Adrenal gland (tissue), 5 donors: ENCODE results near the gene ZNF878.

Experiments
- POLR2A ChIP-seq, 2 donors: fragments of 450-650 bp; IDR thresholded peaks; one replicate each; pipeline ENCODE4 v1.6.1; 2017; ENCODE audit warnings: antibody characterized with exemption in 2 of 2, mild to moderate bottlenecking in 2 of 2, moderate library complexity in 1 of 2
- TF ChIP-seq, protein P1 (sequence below), 6 experiments: fragments of 450-650 bp in 4 of 6; fragments of 200-600 bp in 2 of 6; sonication (generic) in 1 of 6; IDR thresholded peaks; 1 replicate in 5 of 6; 2 replicates in 1 of 6; pipeline versions ENCODE4 v1.5.1 to v1.8.0; 2016 to 2021; ENCODE audit warnings: antibody characterized with exemption in 6 of 6, mild to moderate bottlenecking in 2 of 6, moderate library complexity in 1 of 6
- donor health status: DM: no; HTN: no; CAD: no.

DNA sequence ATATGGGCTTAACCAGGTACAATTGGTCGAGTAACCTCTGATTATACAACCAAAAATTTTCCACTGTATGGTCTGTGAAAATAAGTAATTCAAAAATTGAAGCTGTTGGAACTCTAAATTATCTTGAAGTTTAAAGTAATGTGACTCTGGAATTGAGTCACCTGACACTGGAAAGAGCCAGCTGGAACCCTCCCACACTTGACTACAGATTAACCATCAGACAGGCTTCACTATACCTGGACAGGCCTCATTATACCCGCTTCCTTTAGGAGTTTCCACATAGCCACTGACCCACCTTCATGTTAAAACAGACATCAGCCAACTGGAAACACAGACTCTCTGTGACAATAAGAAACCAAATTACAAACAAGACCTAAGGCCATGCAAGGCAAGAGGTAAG, 18.6 kb downstream of the ZNF878 start:
- TF ChIP-seq, protein P1, sequence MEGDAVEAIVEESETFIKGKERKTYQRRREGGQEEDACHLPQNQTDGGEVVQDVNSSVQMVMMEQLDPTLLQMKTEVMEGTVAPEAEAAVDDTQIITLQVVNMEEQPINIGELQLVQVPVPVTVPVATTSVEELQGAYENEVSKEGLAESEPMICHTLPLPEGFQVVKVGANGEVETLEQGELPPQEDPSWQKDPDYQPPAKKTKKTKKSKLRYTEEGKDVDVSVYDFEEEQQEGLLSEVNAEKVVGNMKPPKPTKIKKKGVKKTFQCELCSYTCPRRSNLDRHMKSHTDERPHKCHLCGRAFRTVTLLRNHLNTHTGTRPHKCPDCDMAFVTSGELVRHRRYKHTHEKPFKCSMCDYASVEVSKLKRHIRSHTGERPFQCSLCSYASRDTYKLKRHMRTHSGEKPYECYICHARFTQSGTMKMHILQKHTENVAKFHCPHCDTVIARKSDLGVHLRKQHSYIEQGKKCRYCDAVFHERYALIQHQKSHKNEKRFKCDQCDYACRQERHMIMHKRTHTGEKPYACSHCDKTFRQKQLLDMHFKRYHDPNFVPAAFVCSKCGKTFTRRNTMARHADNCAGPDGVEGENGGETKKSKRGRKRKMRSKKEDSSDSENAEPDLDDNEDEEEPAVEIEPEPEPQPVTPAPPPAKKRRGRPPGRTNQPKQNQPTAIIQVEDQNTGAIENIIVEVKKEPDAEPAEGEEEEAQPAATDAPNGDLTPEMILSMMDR (IDR thresholded peaks at IDR 0.05), result no peak
- no peak for TF ChIP-seq POLR2A (IDR thresholded peaks at IDR 0.05)
